ENCODE measurements around the gene DNAJB9.

The DNAJB9 gene

GRCh38 chr7:108572480-108572879 is 2.8 kb downstream of the DNAJB9 start:
- Histone ChIP-seq H3K36me3 (ENCODE audit: control insufficient read depth in 1 of 2, insufficient read depth in 2 of 2, low read depth in 1 of 2, low read length in 2 of 2) (peaks cover 0 to 36% of the 10 kb centered on the region in 2 experiments), H4K91ac (ENCODE audit: low read length) (no peak overlapping the region), H3K4me3 (ENCODE audit: insufficient read depth in 1 of 2, low read depth in 1 of 2, low read length in 2 of 2) (no peak overlapping the region), H3K27me3 (ENCODE audit: control insufficient read depth in 1 of 2, insufficient read depth in 1 of 2, low read length in 2 of 2) (no peaks in the 10 kb centered on the region), H2BK12ac (ENCODE audit: low read length in 2 of 2) (no peak overlapping the region), H3K27ac (ENCODE audit: low read length, poor library complexity, severe bottlenecking) (no peak overlapping the region), H3K4ac (ENCODE audit: low read depth in 1 of 2, low read length in 2 of 2) (no peak overlapping the region), H2BK15ac (ENCODE audit: low read depth, poor library complexity, severe bottlenecking) (no peak overlapping the region), H4K8ac (ENCODE audit: low read length) (no peak overlapping the region), H3K79me1 (replicated peaks; ENCODE audit: low read length, poor library complexity, severe bottlenecking) (peaks cover 16% of the 10 kb centered on the region), H3K4me1 (ENCODE audit: control insufficient read depth, insufficient read depth, low read depth, low read length) (peaks cover 3% of the 10 kb centered on the region), H2AK5ac (ENCODE audit: low read length, severe bottlenecking) (no peak overlapping the region), H2BK120ac (ENCODE audit: low read depth, low read length) (no peak overlapping the region), H3K23ac (ENCODE audit: low read length in 2 of 2) (no peak overlapping the region), H3K9ac (ENCODE audit: low read length) (no peak overlapping the region), H3K14ac (ENCODE audit: low read length in 2 of 2) (no peak overlapping the region), H3K4me2 (ENCODE audit: low read length, poor library complexity, severe bottlenecking) (no peak overlapping the region), H3K9me3 (ENCODE audit: control insufficient read depth, low read length) (no peaks in the 10 kb centered on the region), H2AFZ (ENCODE audit: low read depth, low read length) (no peak overlapping the region), H2BK5ac (ENCODE audit: low read depth, low read length, poor library complexity, severe bottlenecking) (no peak overlapping the region), H3K18ac (ENCODE audit: low read depth in 1 of 2, low read length in 2 of 2) (no peak overlapping the region)
- DNase-seq, result no peak
- no CpG with 5 or more reads among the region's 2 CpGs for WGBS

- Histone ChIP-seq H3K23ac (ENCODE audit: low read length in 2 of 2) (no peak overlapping the region), H4K91ac (ENCODE audit: low read length) (no peak overlapping the region), H2BK120ac (ENCODE audit: low read depth, low read length) (no peak overlapping the region), H2BK15ac (ENCODE audit: low read depth, poor library complexity, severe bottlenecking) (no peak overlapping the region), H2BK5ac (ENCODE audit: low read depth, low read length, poor library complexity, severe bottlenecking) (no peak overlapping the region), H2AK5ac (ENCODE audit: low read length, severe bottlenecking) (no peak overlapping the region), H3K4me2 (ENCODE audit: low read length, poor library complexity, severe bottlenecking) (no peak overlapping the region), H3K9ac (ENCODE audit: low read length) (no peak overlapping the region), H3K9me3 (ENCODE audit: control insufficient read depth, low read length) (no peaks in the 10 kb centered on the region), H3K27ac (ENCODE audit: low read length, poor library complexity, severe bottlenecking) (no peak overlapping the region), H4K8ac (ENCODE audit: low read length) (no peak overlapping the region), H3K4ac (ENCODE audit: low read depth in 1 of 2, low read length in 2 of 2) (no peak overlapping the region), H3K14ac (ENCODE audit: low read length in 2 of 2) (no peak overlapping the region), H3K79me1 (replicated peaks; ENCODE audit: low read length, poor library complexity, severe bottlenecking) (peaks cover 16% of the 10 kb centered on the region), H2BK12ac (ENCODE audit: low read length in 2 of 2) (no peak overlapping the region), H2AFZ (ENCODE audit: low read depth, low read length) (no peak overlapping the region), H3K27me3 (ENCODE audit: control insufficient read depth in 1 of 2, insufficient read depth in 1 of 2, low read length in 2 of 2) (no peaks in the 10 kb centered on the region), H3K4me3 (ENCODE audit: insufficient read depth in 1 of 2, low read depth in 1 of 2, low read length in 2 of 2) (no peak overlapping the region), H3K18ac (ENCODE audit: low read depth in 1 of 2, low read length in 2 of 2) (no peak overlapping the region), H3K4me1 (ENCODE audit: control insufficient read depth, insufficient read depth, low read depth, low read length) (no peaks in the 10 kb centered on the region), H3K36me3 (ENCODE audit: control insufficient read depth in 1 of 2, insufficient read depth in 2 of 2, low read depth in 1 of 2, low read length in 2 of 2) (peaks cover 8 to 47% of the 10 kb centered on the region in 2 experiments)
- WGBS, result 31% methylated on average over 1 of the region's 2 CpGs
- no peak for DNase-seq
Observed at GRCh38 chr7:108575156-108575555, 5.5 kb downstream of the DNAJB9 start.

- H3K18ac ChIP-seq (ENCODE audit: low read depth in 1 of 2, low read length in 2 of 2), result no peak overlapping the region
- no peak overlapping the region for H4K91ac ChIP-seq (ENCODE audit: low read length)
- no peak overlapping the region for H3K4me3 ChIP-seq (ENCODE audit: insufficient read depth in 1 of 2, low read depth in 1 of 2, low read length in 2 of 2)
- H3K14ac ChIP-seq (ENCODE audit: low read length in 2 of 2), result no peak overlapping the region
- H3K27ac ChIP-seq (ENCODE audit: low read length, poor library complexity, severe bottlenecking), result no peak overlapping the region
- H2BK120ac ChIP-seq (ENCODE audit: low read depth, low read length), result no peak overlapping the region
- no peak overlapping the region for H2BK15ac ChIP-seq (ENCODE audit: low read depth, poor library complexity, severe bottlenecking)
- H3K9ac ChIP-seq (ENCODE audit: low read length), result no peak overlapping the region
- peaks cover 16% of the 10 kb centered on the region for H3K79me1 ChIP-seq (replicated peaks; ENCODE audit: low read length, poor library complexity, severe bottlenecking)
- no peaks in the 10 kb centered on the region for H3K27me3 ChIP-seq (ENCODE audit: control insufficient read depth in 1 of 2, insufficient read depth in 1 of 2, low read length in 2 of 2)
- WGBS, result 98% methylated on average over 1 of the region's 1 CpG
- no peak overlapping the region for H3K4ac ChIP-seq (ENCODE audit: low read depth in 1 of 2, low read length in 2 of 2)
- no peaks in the 10 kb centered on the region for H3K4me1 ChIP-seq (ENCODE audit: control insufficient read depth, insufficient read depth, low read depth, low read length)
- no peak overlapping the region for H3K4me2 ChIP-seq (ENCODE audit: low read length, poor library complexity, severe bottlenecking)
- no peak overlapping the region for H2BK5ac ChIP-seq (ENCODE audit: low read depth, low read length, poor library complexity, severe bottlenecking)
- H2AK5ac ChIP-seq (ENCODE audit: low read length, severe bottlenecking), result no peak overlapping the region
- no peaks in the 10 kb centered on the region for H3K9me3 ChIP-seq (ENCODE audit: control insufficient read depth, low read length)
- H3K23ac ChIP-seq (ENCODE audit: low read length in 2 of 2), result no peak overlapping the region
- peaks cover 8 to 47% of the 10 kb centered on the region in 2 experiments for H3K36me3 ChIP-seq (ENCODE audit: control insufficient read depth in 1 of 2, insufficient read depth in 2 of 2, low read depth in 1 of 2, low read length in 2 of 2)
- DNase-seq, result no peak
- no peak overlapping the region for H4K8ac ChIP-seq (ENCODE audit: low read length)
- no peak overlapping the region for H2AFZ ChIP-seq (ENCODE audit: low read depth, low read length)
- H2BK12ac ChIP-seq (ENCODE audit: low read length in 2 of 2), result no peak overlapping the region
Observed at GRCh38 chr7:108576116-108576515, 6.4 kb downstream of the DNAJB9 start.

- Histone ChIP-seq H2AFZ (ENCODE audit: low read depth, low read length) (no peak overlapping the region), H3K4me1 (ENCODE audit: control insufficient read depth, insufficient read depth, low read depth, low read length) (no peaks in the 10 kb centered on the region), H4K8ac (ENCODE audit: low read length) (no peak overlapping the region), H2BK12ac (ENCODE audit: low read length in 2 of 2) (no peak overlapping the region), H3K4me3 (ENCODE audit: insufficient read depth in 1 of 2, low read depth in 1 of 2, low read length in 2 of 2) (no peak overlapping the region), H3K27ac (ENCODE audit: low read length, poor library complexity, severe bottlenecking) (no peak overlapping the region), H3K4me2 (ENCODE audit: low read length, poor library complexity, severe bottlenecking) (no peak overlapping the region), H2BK120ac (ENCODE audit: low read depth, low read length) (no peak overlapping the region), H3K9me3 (ENCODE audit: control insufficient read depth, low read length) (no peaks in the 10 kb centered on the region), H3K27me3 (ENCODE audit: control insufficient read depth in 1 of 2, insufficient read depth in 1 of 2, low read length in 2 of 2) (no peaks in the 10 kb centered on the region), H3K36me3 (ENCODE audit: control insufficient read depth in 1 of 2, insufficient read depth in 2 of 2, low read depth in 1 of 2, low read length in 2 of 2) (peaks cover 8 to 30% of the 10 kb centered on the region in 2 experiments), H4K91ac (ENCODE audit: low read length) (no peak overlapping the region), H3K18ac (ENCODE audit: low read depth in 1 of 2, low read length in 2 of 2) (no peak overlapping the region), H2AK5ac (ENCODE audit: low read length, severe bottlenecking) (no peak overlapping the region), H3K4ac (ENCODE audit: low read depth in 1 of 2, low read length in 2 of 2) (no peak overlapping the region), H3K9ac (ENCODE audit: low read length) (no peak overlapping the region), H3K14ac (ENCODE audit: low read length in 2 of 2) (no peak overlapping the region), H2BK5ac (ENCODE audit: low read depth, low read length, poor library complexity, severe bottlenecking) (no peak overlapping the region), H3K23ac (ENCODE audit: low read length in 2 of 2) (no peak overlapping the region), H3K79me1 (replicated peaks; ENCODE audit: low read length, poor library complexity, severe bottlenecking) (peaks cover 9% of the 10 kb centered on the region), H2BK15ac (ENCODE audit: low read depth, poor library complexity, severe bottlenecking) (no peak overlapping the region)
- WGBS, result 97% methylated on average over 7 of the region's 7 CpGs
- no peak for DNase-seq
Observed at GRCh38 chr7:108578937-108579336, 9.3 kb downstream of the DNAJB9 start.
